ENCODE data around the gene AKR1C2. TPM values are rescaled to one million over a fixed set of nuclear protein-coding genes. Genes with fewer than 3 reads are reported as not detected.

AKR1C2 gene
- total and polyA plus RNA-seq, 9 donors = 2.0 to 24.5 (median 14.0) TPM

DNA sequence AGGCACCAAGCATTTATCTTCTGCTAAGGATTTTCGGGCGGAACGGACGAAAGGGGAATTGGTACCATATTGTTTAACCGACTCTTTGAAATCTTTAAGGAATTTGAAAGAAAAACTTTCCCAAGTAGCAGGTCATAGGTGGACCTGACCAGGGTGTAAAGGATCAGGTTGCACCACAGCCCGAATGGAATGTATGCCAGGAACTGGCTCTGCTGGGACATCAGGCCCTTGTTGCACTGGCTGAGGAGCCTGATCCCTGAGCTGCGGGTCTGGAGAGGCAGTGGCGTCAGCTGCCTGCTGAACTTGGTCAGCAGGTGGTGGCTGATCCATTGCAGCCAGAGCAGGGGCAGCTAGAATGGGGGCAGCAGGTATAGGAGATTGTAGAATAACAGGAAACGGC lies 41.4 kb upstream of the AKR1C2 start:
- DNase-seq = no peak
- intact Hi-C loops (cut with DNase I) = no loop called here
- Histone ChIP-seq H3K4me1 (ENCODE audit: insufficient read depth) (peaks cover 5% of the 10 kb centered on the region), H3K4me3 (no peak overlapping the region), H3K27ac (no peak overlapping the region), H3K36me3 (no peaks in the 10 kb centered on the region), H3K9me3 (no peaks in the 10 kb centered on the region), H3K27me3 (no peaks in the 10 kb centered on the region)
- TF ChIP-seq, protein P1, sequence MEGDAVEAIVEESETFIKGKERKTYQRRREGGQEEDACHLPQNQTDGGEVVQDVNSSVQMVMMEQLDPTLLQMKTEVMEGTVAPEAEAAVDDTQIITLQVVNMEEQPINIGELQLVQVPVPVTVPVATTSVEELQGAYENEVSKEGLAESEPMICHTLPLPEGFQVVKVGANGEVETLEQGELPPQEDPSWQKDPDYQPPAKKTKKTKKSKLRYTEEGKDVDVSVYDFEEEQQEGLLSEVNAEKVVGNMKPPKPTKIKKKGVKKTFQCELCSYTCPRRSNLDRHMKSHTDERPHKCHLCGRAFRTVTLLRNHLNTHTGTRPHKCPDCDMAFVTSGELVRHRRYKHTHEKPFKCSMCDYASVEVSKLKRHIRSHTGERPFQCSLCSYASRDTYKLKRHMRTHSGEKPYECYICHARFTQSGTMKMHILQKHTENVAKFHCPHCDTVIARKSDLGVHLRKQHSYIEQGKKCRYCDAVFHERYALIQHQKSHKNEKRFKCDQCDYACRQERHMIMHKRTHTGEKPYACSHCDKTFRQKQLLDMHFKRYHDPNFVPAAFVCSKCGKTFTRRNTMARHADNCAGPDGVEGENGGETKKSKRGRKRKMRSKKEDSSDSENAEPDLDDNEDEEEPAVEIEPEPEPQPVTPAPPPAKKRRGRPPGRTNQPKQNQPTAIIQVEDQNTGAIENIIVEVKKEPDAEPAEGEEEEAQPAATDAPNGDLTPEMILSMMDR (IDR thresholded peaks at IDR 0.05) = no peak
- TF ChIP-seq EP300 (IDR thresholded peaks at IDR 0.05) (no peak), POLR2A (IDR thresholded peaks at IDR 0.05) (no peak)
- 91 to 93% (median 93%) methylated on average over 9 of the region's 9 CpGs for WGBS, 3 donors

DNA sequence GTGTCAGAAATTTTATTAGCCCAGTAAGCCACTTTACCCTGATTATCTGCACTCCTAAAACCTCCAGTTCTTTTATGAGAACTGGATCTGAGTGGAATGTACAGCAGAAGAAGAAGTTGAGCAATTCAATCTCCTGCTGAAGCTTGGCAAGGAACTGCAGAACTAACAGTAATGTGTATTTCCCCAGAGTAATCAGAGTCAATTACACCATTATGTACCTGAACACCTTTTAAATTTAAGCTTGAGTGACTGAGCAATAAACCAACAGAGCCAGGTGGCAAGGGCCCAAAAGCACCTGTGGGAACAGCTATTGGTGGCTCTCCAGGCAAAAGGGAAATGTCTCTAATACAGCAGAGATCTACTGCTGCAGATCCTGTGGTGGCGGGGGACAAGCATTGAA lies 40.1 kb upstream of the AKR1C2 start:
- H3K27ac ChIP-seq = no peak overlapping the region
- no peak for TF ChIP-seq EP300 (IDR thresholded peaks at IDR 0.05)
- TF ChIP-seq, protein P1 (IDR thresholded peaks at IDR 0.05) = no peak
- TF ChIP-seq POLR2A (IDR thresholded peaks at IDR 0.05) = no peak
- H3K9me3 ChIP-seq = no peaks in the 10 kb centered on the region
- 98 to 100% (median 100%) methylated on average over 1 of the region's 1 CpG for WGBS, 3 donors
- no peak overlapping the region for H3K4me3 ChIP-seq
- H3K4me1 ChIP-seq (ENCODE audit: insufficient read depth) = peaks cover 5% of the 10 kb centered on the region
- H3K27me3 ChIP-seq = no peaks in the 10 kb centered on the region
- DNase-seq = no peak
- intact Hi-C loops (cut with DNase I) = no loop called here
- H3K36me3 ChIP-seq = no peaks in the 10 kb centered on the region

GRCh38 chr10:5042922-5043321 lies 39.3 kb upstream of the AKR1C2 start:
- Histone ChIP-seq H3K27ac (no peak overlapping the region), H3K4me3 (no peak overlapping the region), H3K36me3 (no peaks in the 10 kb centered on the region), H3K27me3 (no peaks in the 10 kb centered on the region), H3K9me3 (no peaks in the 10 kb centered on the region), H3K4me1 (ENCODE audit: insufficient read depth) (peaks cover 5% of the 10 kb centered on the region)
- intact Hi-C loops (cut with DNase I) = no loop called here
- 78 to 80% (median 79%) methylated on average over 4 of the region's 4 CpGs for WGBS, 3 donors
- TF ChIP-seq POLR2A (IDR thresholded peaks at IDR 0.05) = no peak
- TF ChIP-seq, protein P1 (IDR thresholded peaks at IDR 0.05) = no peak
- TF ChIP-seq EP300 (IDR thresholded peaks at IDR 0.05) = no peak
- no peak for DNase-seq

GRCh38 chr10:5041471-5042023 lies 37.9 kb upstream of the AKR1C2 start:
- no peaks in the 10 kb centered on the region for H3K9me3 ChIP-seq
- H3K27me3 ChIP-seq = no peaks in the 10 kb centered on the region
- WGBS, 3 donors = 50 to 75% (median 54%) methylated on average over 9 of the region's 9 CpGs
- H3K27ac ChIP-seq = no peak overlapping the region
- peaks cover 5% of the 10 kb centered on the region for H3K4me1 ChIP-seq (ENCODE audit: insufficient read depth)
- no peak for DNase-seq
- TF ChIP-seq, protein P1 (IDR thresholded peaks at IDR 0.05) = no peak
- TF ChIP-seq POLR2A (IDR thresholded peaks at IDR 0.05) (no peak), EP300 (IDR thresholded peaks at IDR 0.05) (no peak)
- intact Hi-C loops (cut with DNase I) = no loop called here
- H3K4me3 ChIP-seq = no peak overlapping the region
- no peaks in the 10 kb centered on the region for H3K36me3 ChIP-seq
